ENCODE measurements around the gene SAP30BP. TPM values are rescaled to one million over a fixed set of nuclear protein-coding genes. Genes with fewer than 3 reads are reported as not detected.

Gene SAP30BP
- total RNA-seq, 1 experiment from 2014 or later, result 126 TPM

DNA sequence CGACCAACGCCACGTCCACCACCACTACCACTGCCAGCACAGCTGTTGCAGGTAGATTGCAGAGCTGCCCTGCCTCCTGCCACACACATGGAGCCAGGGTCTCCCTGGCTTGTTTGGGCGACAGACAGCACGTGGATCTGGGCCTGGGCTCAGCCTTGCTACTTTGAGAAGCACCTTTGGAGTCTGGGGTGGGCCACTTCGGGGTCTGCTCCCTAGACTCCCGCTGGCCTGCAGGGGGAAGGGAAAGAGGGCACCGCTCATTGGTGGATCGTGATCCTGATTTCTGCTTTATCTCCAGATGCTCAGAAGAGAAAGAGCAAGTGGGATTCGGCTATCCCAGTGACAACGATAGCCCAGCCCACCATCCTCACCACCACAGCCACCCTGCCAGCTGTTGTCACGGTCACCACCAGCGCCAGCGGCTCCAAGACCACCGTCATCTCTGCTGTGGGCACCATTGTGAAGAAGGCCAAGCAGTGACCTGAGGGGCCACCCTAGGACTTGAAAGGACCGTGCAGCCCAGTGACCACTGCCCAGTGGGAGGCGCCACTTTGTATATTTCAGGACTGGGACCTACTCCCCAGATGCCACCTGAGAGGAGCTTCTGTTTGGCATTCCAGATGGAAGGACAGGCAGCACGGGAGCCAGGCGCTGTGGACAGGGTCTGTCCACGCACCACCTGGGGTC lies 39.0 kb downstream of the SAP30BP start:
- Histone ChIP-seq H3K4me3 (ENCODE audit: low read depth, low read length) (no peak overlapping the region), H3K9me3 (no peaks in the 10 kb centered on the region), H3K27me3 (replicated peaks; ENCODE audit: control insufficient read depth, insufficient read depth, low read length) (no peaks in the 10 kb centered on the region), H3K4me1 (peaks cover 1% of the 10 kb centered on the region), H3K36me3 (ENCODE audit: control insufficient read depth, insufficient read depth, low read length) (peaks cover 5% of the 10 kb centered on the region)
- no peak for TF ChIP-seq CTCF (IDR thresholded peaks at IDR 0.05; ENCODE audit: insufficient read depth in 1 of 2, low read depth in 1 of 2, low read length in 1 of 2, severe bottlenecking in 1 of 2, unreplicated experiment in 1 of 2)
- no peak for DNase-seq
- H3K27ac Mint-ChIP-seq (ENCODE audit: unreplicated experiment), result no peak overlapping the region
- H3K4me1 Mint-ChIP-seq (ENCODE audit: low read depth, unreplicated experiment), result peaks cover 3% of the 10 kb centered on the region
- H3K36me3 Mint-ChIP-seq (ENCODE audit: insufficient read depth, unreplicated experiment), result peaks cover 73% of the 10 kb centered on the region
- CTCF ChIA-PET, result no interaction called here
- no peaks in the 10 kb centered on the region for H3K27me3 Mint-ChIP-seq (ENCODE audit: insufficient read depth, unreplicated experiment)
- intact Hi-C loops (cut with micrococcal nuclease; ENCODE audit: unreplicated experiment), result no loop called here
- TSS peak; percentile 28 for BruUV-seq (replicated peaks)
- H3K4me3 Mint-ChIP-seq (ENCODE audit: unreplicated experiment), result no peak overlapping the region
- no peaks in the 10 kb centered on the region for H3K9me3 Mint-ChIP-seq (ENCODE audit: unreplicated experiment)
- POLR2A ChIA-PET, result no interaction called here

GRCh38 chr17:75707079-75707571 lies 40.0 kb downstream of the SAP30BP start:
- BruUV-seq (replicated peaks), result no TSS peak
- no peak overlapping the region for H3K4me3 ChIP-seq (ENCODE audit: low read depth, low read length)
- ChIA-PET CTCF (interaction anchor here (0.6 to 1.4 kb wide), 2 partner anchors 18 to 41 kb away, joined by 7 to 8 read pairs; no protein-coding TSS in a partner anchor), POLR2A (no interaction called here)
- Mint-ChIP-seq H3K9me3 (ENCODE audit: unreplicated experiment) (no peaks in the 10 kb centered on the region), H3K27ac (ENCODE audit: unreplicated experiment) (no peak overlapping the region), H3K4me1 (ENCODE audit: low read depth, unreplicated experiment) (no peaks in the 10 kb centered on the region), H3K36me3 (ENCODE audit: insufficient read depth, unreplicated experiment) (peaks cover 65% of the 10 kb centered on the region), H3K27me3 (ENCODE audit: insufficient read depth, unreplicated experiment) (no peaks in the 10 kb centered on the region), H3K4me3 (ENCODE audit: unreplicated experiment) (no peak overlapping the region)
- peaks cover 5% of the 10 kb centered on the region for H3K36me3 ChIP-seq (ENCODE audit: control insufficient read depth, insufficient read depth, low read length)
- no peaks in the 10 kb centered on the region for H3K9me3 ChIP-seq
- no peaks in the 10 kb centered on the region for H3K4me1 ChIP-seq
- TF ChIP-seq CTCF (IDR thresholded peaks at IDR 0.05; ENCODE audit: insufficient read depth in 1 of 2, low read depth in 1 of 2, low read length in 1 of 2, severe bottlenecking in 1 of 2, unreplicated experiment in 1 of 2), result no peak
- intact Hi-C loops (cut with micrococcal nuclease; ENCODE audit: unreplicated experiment), result no loop called here
- no peaks in the 10 kb centered on the region for H3K27me3 ChIP-seq (replicated peaks; ENCODE audit: control insufficient read depth, insufficient read depth, low read length)
- DNase-seq, result no peak

DNA sequence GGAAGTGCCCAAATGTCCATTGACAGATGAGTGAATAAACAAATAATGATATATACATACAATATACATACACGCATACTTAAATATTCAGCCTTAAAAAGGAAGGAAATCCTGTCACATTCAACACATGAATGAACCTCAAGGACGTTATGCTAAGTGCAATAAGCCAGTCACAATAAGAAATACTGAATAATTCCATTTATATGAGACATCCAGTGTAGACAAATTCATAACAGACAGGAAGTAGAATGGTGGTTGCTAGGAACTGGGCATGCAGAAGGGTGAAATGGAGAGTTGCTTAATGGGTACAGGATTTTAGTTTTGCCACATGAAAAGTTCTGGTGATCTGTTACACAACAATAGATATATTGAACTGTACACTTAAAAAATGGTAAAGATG lies 45.3 kb downstream of the SAP30BP start:
- no TSS peak for BruUV-seq (replicated peaks)
- Histone ChIP-seq H3K4me3 (ENCODE audit: low read depth, low read length) (no peak overlapping the region), H3K4me1 (no peaks in the 10 kb centered on the region), H3K9me3 (no peaks in the 10 kb centered on the region), H3K27me3 (replicated peaks; ENCODE audit: control insufficient read depth, insufficient read depth, low read length) (no peaks in the 10 kb centered on the region), H3K36me3 (ENCODE audit: control insufficient read depth, insufficient read depth, low read length) (no peaks in the 10 kb centered on the region; the same call in none of the 2 replicates)
- ChIA-PET CTCF (no interaction called here), POLR2A (interaction anchor here (0.8 kb wide), 1 partner anchor 71 kb away, joined by 8 read pairs; no protein-coding TSS in a partner anchor)
- Mint-ChIP-seq H3K4me1 (ENCODE audit: low read depth, unreplicated experiment) (no peaks in the 10 kb centered on the region), H3K36me3 (ENCODE audit: insufficient read depth, unreplicated experiment) (peaks cover 28% of the 10 kb centered on the region), H3K27me3 (ENCODE audit: insufficient read depth, unreplicated experiment) (no peaks in the 10 kb centered on the region), H3K9me3 (ENCODE audit: unreplicated experiment) (no peaks in the 10 kb centered on the region), H3K27ac (ENCODE audit: unreplicated experiment) (no peak overlapping the region), H3K4me3 (ENCODE audit: unreplicated experiment) (no peak overlapping the region)
- DNase-seq, result no peak
- no peak for TF ChIP-seq CTCF (IDR thresholded peaks at IDR 0.05; ENCODE audit: insufficient read depth in 1 of 2, low read depth in 1 of 2, low read length in 1 of 2, severe bottlenecking in 1 of 2, unreplicated experiment in 1 of 2)
- intact Hi-C loops (cut with micrococcal nuclease; ENCODE audit: unreplicated experiment), result no loop called here

Data from Caco-2 (cell line).